ENCODE data around the gene RAB15. TPM values are rescaled to one million over a fixed set of nuclear protein-coding genes. Genes with fewer than 3 reads are reported as not detected.

Gene RAB15
- total RNA-seq, 2 experiments from 2014 or later, result 3.4 TPM

- no peak overlapping the region for H3K27ac Mint-ChIP-seq
- no peak for DNase-seq
Observed at GRCh38 chr14:64971491-64971942, 619 bp downstream of the RAB15 start.

GRCh38 chr14:64970776-64971477 lies 1.2 kb downstream of the RAB15 start:
- Mint-ChIP-seq H3K27ac (no peak overlapping the region), H3K4me3 (peak overlapping the region; percentile 69), H3K4me1 (peaks cover 10% of the 10 kb centered on the region), H3K27me3 (no peaks in the 10 kb centered on the region), H3K9me3 (no peaks in the 10 kb centered on the region), H3K36me3 (no peaks in the 10 kb centered on the region)
- DNase-seq, result no peak

More at GRCh38 chr14:64971491-64971942, 619 bp downstream of the RAB15 start:
- Mint-ChIP-seq H3K27me3 (no peaks in the 10 kb centered on the region), H3K4me3 (peak overlapping the region; percentile 69), H3K9me3 (no peaks in the 10 kb centered on the region), H3K4me1 (peaks cover 10% of the 10 kb centered on the region), H3K36me3 (no peaks in the 10 kb centered on the region)

- Mint-ChIP-seq H3K4me3 (no peak overlapping the region), H3K27me3 (no peaks in the 10 kb centered on the region), H3K4me1 (peaks cover 10% of the 10 kb centered on the region), H3K27ac (no peak overlapping the region), H3K9me3 (no peaks in the 10 kb centered on the region), H3K36me3 (no peaks in the 10 kb centered on the region)
- DNase-seq, result no peak
Observed at GRCh38 chr14:64970041-64970440, 2.1 kb downstream of the RAB15 start.

GRCh38 chr14:64968651-64969050 lies 3.5 kb downstream of the RAB15 start:
- Mint-ChIP-seq H3K9me3 (no peaks in the 10 kb centered on the region), H3K27ac (no peak overlapping the region), H3K27me3 (no peaks in the 10 kb centered on the region), H3K4me3 (no peak overlapping the region), H3K36me3 (peaks cover 2% of the 10 kb centered on the region), H3K4me1 (peaks cover 10% of the 10 kb centered on the region)
- no peak for DNase-seq

GRCh38 chr14:64968167-64968566 lies 4.0 kb downstream of the RAB15 start:
- H3K36me3 Mint-ChIP-seq, result peaks cover 2% of the 10 kb centered on the region
- H3K27ac Mint-ChIP-seq, result no peak overlapping the region

GRCh38 chr14:64966976-64967375 lies 5.2 kb downstream of the RAB15 start:
- H3K4me1 Mint-ChIP-seq, result peaks cover 10% of the 10 kb centered on the region
- H3K27me3 Mint-ChIP-seq, result no peaks in the 10 kb centered on the region
- H3K27ac Mint-ChIP-seq, result no peak overlapping the region
- no peak overlapping the region for H3K4me3 Mint-ChIP-seq
- DNase-seq, result no peak
- no peaks in the 10 kb centered on the region for H3K9me3 Mint-ChIP-seq
- H3K36me3 Mint-ChIP-seq, result peaks cover 2% of the 10 kb centered on the region

More at GRCh38 chr14:64968167-64968566, 4.0 kb downstream of the RAB15 start:
- H3K27me3 Mint-ChIP-seq, result no peaks in the 10 kb centered on the region
- H3K4me3 Mint-ChIP-seq, result no peak overlapping the region
- peaks cover 10% of the 10 kb centered on the region for H3K4me1 Mint-ChIP-seq
- DNase-seq, result no peak
- no peaks in the 10 kb centered on the region for H3K9me3 Mint-ChIP-seq

GRCh38 chr14:64965356-64966000 lies 6.7 kb downstream of the RAB15 start:
- no peak overlapping the region for H3K27ac Mint-ChIP-seq
- peaks cover 5% of the 10 kb centered on the region for H3K4me1 Mint-ChIP-seq
- H3K9me3 Mint-ChIP-seq, result no peaks in the 10 kb centered on the region
- H3K27me3 Mint-ChIP-seq, result no peaks in the 10 kb centered on the region
- DNase-seq, result no peak
- H3K36me3 Mint-ChIP-seq, result peaks cover 2% of the 10 kb centered on the region
- no peak overlapping the region for H3K4me3 Mint-ChIP-seq

- DNase-seq, result no peak
- Mint-ChIP-seq H3K36me3 (peaks cover 2% of the 10 kb centered on the region), H3K4me1 (peaks cover 5% of the 10 kb centered on the region)
Observed at GRCh38 chr14:64963611-64964010, 8.5 kb downstream of the RAB15 start.

GRCh38 chr14:64960762-64961276 lies 11.3 kb downstream of the RAB15 start:
- Mint-ChIP-seq H3K9me3 (no peaks in the 10 kb centered on the region), H3K27ac (no peak overlapping the region), H3K4me3 (no peak overlapping the region), H3K4me1 (no peaks in the 10 kb centered on the region), H3K27me3 (no peaks in the 10 kb centered on the region), H3K36me3 (peaks cover 2% of the 10 kb centered on the region)
- no peak for DNase-seq

More at GRCh38 chr14:64963611-64964010, 8.5 kb downstream of the RAB15 start:
- H3K27me3 Mint-ChIP-seq, result no peaks in the 10 kb centered on the region
- no peak overlapping the region for H3K4me3 Mint-ChIP-seq
- no peak overlapping the region for H3K27ac Mint-ChIP-seq
- no peaks in the 10 kb centered on the region for H3K9me3 Mint-ChIP-seq

- DNase-seq, result no peak
- Mint-ChIP-seq H3K4me3 (no peak overlapping the region), H3K4me1 (no peaks in the 10 kb centered on the region), H3K36me3 (no peaks in the 10 kb centered on the region), H3K27me3 (no peaks in the 10 kb centered on the region), H3K9me3 (no peaks in the 10 kb centered on the region), H3K27ac (no peak overlapping the region)
Observed at GRCh38 chr14:64958743-64959142, 13.4 kb downstream of the RAB15 start.

- no peak overlapping the region for H3K4me3 Mint-ChIP-seq
- no peaks in the 10 kb centered on the region for H3K27me3 Mint-ChIP-seq
- no peaks in the 10 kb centered on the region for H3K36me3 Mint-ChIP-seq
- H3K9me3 Mint-ChIP-seq, result no peaks in the 10 kb centered on the region
- no peak for DNase-seq
- H3K27ac Mint-ChIP-seq, result no peak overlapping the region
- H3K4me1 Mint-ChIP-seq, result no peaks in the 10 kb centered on the region
Observed at GRCh38 chr14:64958201-64958600, 13.9 kb downstream of the RAB15 start.

- no peak overlapping the region for H3K27ac Mint-ChIP-seq
- no peaks in the 10 kb centered on the region for H3K27me3 Mint-ChIP-seq
- no peaks in the 10 kb centered on the region for H3K36me3 Mint-ChIP-seq
- H3K9me3 Mint-ChIP-seq, result no peaks in the 10 kb centered on the region
- no peak for DNase-seq
- no peak overlapping the region for H3K4me3 Mint-ChIP-seq
- peaks cover 6% of the 10 kb centered on the region for H3K4me1 Mint-ChIP-seq
Observed at GRCh38 chr14:64956697-64957406, 15.3 kb downstream of the RAB15 start.

GRCh38 chr14:64955297-64955696 lies 16.8 kb downstream of the RAB15 start:
- Mint-ChIP-seq H3K9me3 (no peaks in the 10 kb centered on the region), H3K27ac (no peak overlapping the region), H3K36me3 (no peaks in the 10 kb centered on the region), H3K27me3 (no peaks in the 10 kb centered on the region), H3K4me3 (no peak overlapping the region), H3K4me1 (peaks cover 6% of the 10 kb centered on the region)
- DNase-seq, result no peak

GRCh38 chr14:64954491-64955240 lies 17.5 kb downstream of the RAB15 start:
- H3K27me3 Mint-ChIP-seq, result no peaks in the 10 kb centered on the region
- H3K4me1 Mint-ChIP-seq, result peaks cover 6% of the 10 kb centered on the region
- H3K4me3 Mint-ChIP-seq, result no peak overlapping the region
- H3K9me3 Mint-ChIP-seq, result no peaks in the 10 kb centered on the region
- peaks cover 2% of the 10 kb centered on the region for H3K36me3 Mint-ChIP-seq
- no peak overlapping the region for H3K27ac Mint-ChIP-seq
- no peak for DNase-seq

All from activated naive CD8-positive, alpha-beta T cell treated with anti-CD3 and anti-CD28 coated beads for 36 hours (primary cell).